HTR-8/SVneo (cell line): Measurements from ENCODE around the gene MICOS13.
"Not testable (repeated sequence)": the region's sequence is repeated elsewhere in the genome, so short reads cannot be mapped to it uniquely, and the experiment has no call there.

Experiments used
- DNase-seq: peaks from one replicate; pipeline ENCODE4 v3.0.0; 2011; ENCODE audit warnings: low spot score, mixed read lengths; ENCODE audit not compliant: insufficient read length
- FAIRE-seq: peaks from 2 replicates; lab custom pipeline; 2011; peaks lifted over from hg19 to GRCh38; lab: Jason Lieb, UNC

MICOS13 gene

GRCh38 chr19:5702053-5702410 is 21.7 kb upstream of the MICOS13 start:
- FAIRE-seq, DNase-seq: not testable (repeated sequence)

GRCh38 chr19:5700455-5701092 is 20.3 kb upstream of the MICOS13 start:
- DNase-seq, result no peak

GRCh38 chr19:5698635-5699422 is 18.5 kb upstream of the MICOS13 start:
- DNase-seq (no peak), FAIRE-seq (no peak)

More at GRCh38 chr19:5700455-5701092, 20.3 kb upstream of the MICOS13 start:
- FAIRE-seq, result no peak

- DNase-seq (no peak), FAIRE-seq (no peak)
These were observed 17.7 kb upstream of the MICOS13 start for GRCh38 chr19:5697890-5698634.

- DNase-seq (no peak), FAIRE-seq (no peak)
These were observed 16.9 kb upstream of the MICOS13 start for GRCh38 chr19:5697022-5697889.

- DNase-seq (no peak), FAIRE-seq (no peak)
These were observed 16.1 kb upstream of the MICOS13 start for GRCh38 chr19:5696196-5697021.

- FAIRE-seq (no peak), DNase-seq (no peak)
These were observed 15.4 kb upstream of the MICOS13 start for GRCh38 chr19:5695649-5696195.

- no peak for DNase-seq
- no peak for FAIRE-seq
These were observed 14.8 kb upstream of the MICOS13 start for GRCh38 chr19:5694956-5695648.

- FAIRE-seq (no peak), DNase-seq (no peak)
These were observed 14.0 kb upstream of the MICOS13 start for GRCh38 chr19:5694167-5694955.

- DNase-seq, result no peak
These were observed 13.2 kb upstream of the MICOS13 start for GRCh38 chr19:5693195-5694166.

GRCh38 chr19:5692723-5693194 is 12.4 kb upstream of the MICOS13 start:
- no peak for DNase-seq
- FAIRE-seq, result no peak

More at GRCh38 chr19:5693195-5694166, 13.2 kb upstream of the MICOS13 start:
- FAIRE-seq, result no peak

- FAIRE-seq, result no peak
- DNase-seq, result no peak
These were observed 11.8 kb upstream of the MICOS13 start for GRCh38 chr19:5691822-5692722.

- FAIRE-seq, result no peak
- no peak for DNase-seq
These were observed 10.9 kb upstream of the MICOS13 start for GRCh38 chr19:5690955-5691821.
